NCI-H82 (cell line): ENCODE results near the gene PIP5K1C.
"Not testable (repeated sequence)": the region's sequence is repeated elsewhere in the genome, so short reads cannot be mapped to it uniquely, and the experiment has no call there.

Experiments
- DNase-seq: peaks from one replicate; lab custom pipeline; 2025; lab: John Stamatoyannopoulos, UW

Gene PIP5K1C

GRCh38 chr19:3673506-3674439 is 26.5 kb downstream of the PIP5K1C start:
- no peak for DNase-seq

DNA sequence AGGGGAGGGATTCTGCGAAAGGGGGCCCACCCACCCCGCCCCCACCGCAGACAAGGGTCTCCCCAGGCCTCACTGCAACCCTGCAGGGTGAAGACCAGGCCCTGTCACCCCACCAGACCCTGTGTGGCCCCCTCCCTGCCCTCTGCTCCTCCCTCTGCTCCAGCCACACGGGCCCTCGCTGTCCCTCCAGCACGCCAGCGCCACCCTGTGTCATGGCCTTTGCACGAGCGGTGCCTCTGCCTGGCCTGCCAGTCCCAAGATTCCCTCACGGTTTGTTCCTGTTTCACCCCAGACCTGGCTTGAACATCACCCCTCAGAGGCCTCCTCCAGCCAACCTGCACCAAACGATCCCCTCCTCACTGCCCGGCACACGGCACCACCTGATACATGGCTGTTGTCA is 27.3 kb downstream of the PIP5K1C start:
- DNase-seq, result no peak

DNA sequence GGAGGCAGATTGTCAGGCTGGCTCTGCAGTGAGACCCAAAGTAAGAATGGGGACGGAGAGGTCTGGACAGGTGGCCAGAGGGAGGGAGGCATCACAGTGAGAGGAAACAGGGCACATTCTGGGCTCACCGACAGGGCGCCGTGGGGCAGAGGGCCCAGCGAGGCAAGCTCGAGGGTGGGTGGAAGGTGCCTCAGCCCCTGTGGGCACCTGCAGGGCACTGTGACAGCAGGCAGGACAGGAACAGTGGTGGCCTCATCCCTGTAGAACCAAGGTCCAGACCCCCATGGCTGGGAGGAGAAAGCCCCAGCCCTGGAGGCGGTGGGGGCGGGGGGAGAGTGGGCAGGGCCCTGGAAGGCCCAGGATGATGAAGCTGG is 27.7 kb downstream of the PIP5K1C start:
- DNase-seq, result no peak

- no peak for DNase-seq
Measured at GRCh38 chr19:3671680-3672574, 28.3 kb downstream of the PIP5K1C start.

- DNase-seq, result no peak
Measured at GRCh38 chr19:3670796-3671679, 29.2 kb downstream of the PIP5K1C start.

- peak; percentile 45 for DNase-seq
Measured at GRCh38 chr19:3669947-3670795, 30.1 kb downstream of the PIP5K1C start.

DNA sequence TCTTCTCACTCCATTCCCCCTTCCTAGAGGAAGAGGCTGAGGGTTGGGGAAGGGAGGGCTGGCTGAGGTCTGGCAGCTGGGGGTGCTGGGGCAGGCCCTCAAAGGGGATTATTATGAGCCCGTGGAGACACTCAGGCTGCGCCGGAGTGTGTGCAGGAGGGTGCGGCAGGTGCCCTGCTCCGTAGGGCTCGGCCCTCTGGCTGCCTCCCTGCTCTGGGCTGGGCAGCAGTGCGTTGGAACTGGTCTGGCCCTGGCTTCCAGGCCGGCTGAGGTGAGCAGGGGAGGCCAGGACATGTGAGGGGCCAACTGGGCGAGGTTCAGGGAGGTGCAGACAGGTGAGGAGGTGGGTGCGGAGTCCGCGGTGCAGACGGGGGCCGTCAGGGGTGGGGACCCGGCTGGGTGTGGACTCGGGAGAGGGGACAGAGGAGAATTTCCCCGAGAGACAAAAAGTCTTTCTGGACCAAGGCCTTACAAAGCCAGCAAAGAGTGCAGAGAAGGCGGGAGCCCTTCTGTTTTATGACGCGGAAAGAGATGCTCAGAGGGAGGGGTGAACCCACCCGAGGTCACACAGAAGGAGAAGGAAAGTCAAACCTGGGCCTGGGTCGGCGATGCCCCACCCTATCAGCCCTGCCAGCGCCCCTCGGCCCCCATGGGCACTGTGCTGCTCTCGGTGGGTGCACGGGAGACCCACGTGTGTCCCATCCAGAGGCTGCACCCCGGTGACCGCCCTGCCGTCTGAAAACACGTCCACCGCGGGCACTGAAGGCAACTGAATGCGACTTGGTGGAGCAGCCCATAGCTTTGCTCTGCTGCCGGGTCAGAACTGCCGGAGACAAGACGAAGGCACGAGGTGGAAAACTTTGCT is 31.0 kb downstream of the PIP5K1C start:
- DNase-seq, result peak; percentile 73

- peak; percentile 12 for DNase-seq
Measured at GRCh38 chr19:3668331-3669081, 31.8 kb downstream of the PIP5K1C start.

- no peak for DNase-seq
Measured at GRCh38 chr19:3667766-3668165, 32.5 kb downstream of the PIP5K1C start.

DNA sequence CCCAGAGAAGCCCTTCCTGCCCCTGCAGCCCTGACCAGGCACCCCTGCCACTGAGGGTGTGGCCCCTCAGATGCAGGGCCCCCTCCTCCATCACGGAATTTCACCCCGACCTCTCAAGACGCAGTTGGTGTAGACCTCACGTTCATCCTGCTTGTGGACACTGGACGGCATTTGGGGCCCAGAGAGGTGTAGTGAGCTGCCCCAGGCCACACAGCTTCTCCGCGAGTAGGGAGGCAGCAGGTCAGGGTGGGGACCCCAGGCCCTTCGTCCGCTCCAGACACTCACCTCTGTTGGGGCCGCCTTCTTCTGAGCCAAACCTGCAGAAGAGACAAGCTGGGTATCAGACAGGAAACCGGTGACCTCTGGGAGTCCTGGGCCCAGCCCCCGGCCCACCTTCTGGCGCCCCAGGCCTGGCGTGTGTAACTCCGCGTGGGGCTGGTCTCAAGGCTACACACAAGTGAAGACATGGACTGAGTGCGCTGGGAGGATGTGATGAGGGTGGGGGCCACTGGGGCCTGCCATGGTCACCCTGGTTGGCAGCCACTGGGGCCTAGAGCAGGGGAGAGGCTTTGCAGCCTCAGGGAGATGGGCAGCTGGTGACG is 33.1 kb downstream of the PIP5K1C start:
- no peak for DNase-seq

- DNase-seq, result not testable (repeated sequence)
Measured at GRCh38 chr19:3666545-3666856, 33.8 kb downstream of the PIP5K1C start.

GRCh38 chr19:3665681-3666544 is 34.4 kb downstream of the PIP5K1C start:
- peak; percentile 48 for DNase-seq

- DNase-seq, result no peak
Measured at GRCh38 chr19:3664879-3665642, 35.2 kb downstream of the PIP5K1C start.

- DNase-seq, result no peak
Measured at GRCh38 chr19:3663838-3664237, 36.4 kb downstream of the PIP5K1C start.

DNA sequence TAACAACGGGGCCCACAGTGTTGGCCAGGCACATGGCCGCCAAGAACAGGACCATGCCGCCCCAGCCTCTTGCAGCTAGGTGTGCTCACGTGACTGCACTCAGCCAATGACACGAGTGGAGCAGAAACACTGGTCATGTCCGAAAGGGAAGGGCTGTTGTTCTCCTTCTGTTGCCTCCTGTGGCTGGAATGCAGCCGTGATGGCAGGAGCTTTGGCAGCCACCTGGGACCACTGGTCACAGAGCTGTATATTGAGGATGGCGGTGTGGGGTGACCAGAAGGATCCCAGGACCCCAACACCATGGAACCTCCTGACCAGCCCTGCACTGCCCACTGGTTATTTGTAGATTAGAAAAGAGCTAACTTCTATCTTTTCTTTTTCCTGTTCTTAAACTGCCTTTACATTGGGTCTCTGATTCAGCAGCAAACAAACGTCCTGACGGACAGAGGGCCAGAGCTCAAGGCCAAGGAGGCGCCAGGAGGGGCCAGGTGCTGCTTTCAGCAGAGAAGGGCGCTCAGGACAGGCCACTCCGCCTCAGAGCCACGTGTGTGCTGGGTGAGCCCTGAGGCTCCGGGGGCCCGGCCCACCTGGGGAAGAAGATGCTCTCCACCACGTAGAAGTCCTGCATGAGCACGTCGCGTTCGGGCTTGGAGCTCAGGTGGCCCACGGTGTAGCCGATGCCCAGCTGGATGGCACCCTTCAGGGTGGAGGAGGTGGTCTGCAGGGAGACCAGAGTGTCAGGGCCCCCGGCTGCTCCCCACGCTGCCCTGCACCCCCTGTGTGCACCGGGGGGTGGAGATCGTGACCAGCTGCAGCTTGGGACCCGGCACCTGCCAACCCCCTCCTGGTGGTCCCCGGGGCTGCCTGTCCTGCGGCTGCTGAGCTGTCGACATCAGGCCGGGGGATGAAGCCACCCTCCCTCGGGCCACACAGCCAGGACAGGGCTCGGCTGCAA is 38.7 kb downstream of the PIP5K1C start:
- no peak for DNase-seq
